Measurements from ENCODE around the gene TNFAIP3.

The TNFAIP3 gene

GRCh38 chr6:137910843-137911456 lies 43.9 kb downstream of the TNFAIP3 start:
- Histone ChIP-seq H3K4me3 (ENCODE audit: low read depth, low read length) (no peak overlapping the region), H3K36me3 (no peaks in the 10 kb centered on the region), H3K4me1 (no peaks in the 10 kb centered on the region), H3K9me3 (no peaks in the 10 kb centered on the region), H3K27me3 (no peaks in the 10 kb centered on the region)
- TF ChIP-seq CTCF (IDR thresholded peaks at IDR 0.05; ENCODE audit: low read depth, low read length): no peak
- DNase-seq: no peak

GRCh38 chr6:137911675-137912191 lies 44.7 kb downstream of the TNFAIP3 start:
- Histone ChIP-seq H3K4me3 (ENCODE audit: low read depth, low read length) (no peak overlapping the region), H3K9me3 (no peaks in the 10 kb centered on the region), H3K36me3 (no peaks in the 10 kb centered on the region), H3K27me3 (no peaks in the 10 kb centered on the region), H3K4me1 (no peaks in the 10 kb centered on the region)
- no peak for DNase-seq
- TF ChIP-seq CTCF (IDR thresholded peaks at IDR 0.05; ENCODE audit: low read depth, low read length): no peak

- H3K36me3 ChIP-seq: no peaks in the 10 kb centered on the region
- DNase-seq: no peak
- no peaks in the 10 kb centered on the region for H3K27me3 ChIP-seq
- no peaks in the 10 kb centered on the region for H3K9me3 ChIP-seq
- no peaks in the 10 kb centered on the region for H3K4me1 ChIP-seq
- H3K4me3 ChIP-seq (ENCODE audit: low read depth, low read length): no peak overlapping the region
- no peak for TF ChIP-seq CTCF (IDR thresholded peaks at IDR 0.05; ENCODE audit: low read depth, low read length)
Observed at GRCh38 chr6:137912813-137913212, 45.8 kb downstream of the TNFAIP3 start.

GRCh38 chr6:137913434-137913833 lies 46.4 kb downstream of the TNFAIP3 start:
- Histone ChIP-seq H3K4me3 (ENCODE audit: low read depth, low read length) (no peak overlapping the region), H3K27me3 (no peaks in the 10 kb centered on the region), H3K9me3 (no peaks in the 10 kb centered on the region), H3K36me3 (no peaks in the 10 kb centered on the region), H3K4me1 (no peaks in the 10 kb centered on the region)
- no peak for TF ChIP-seq CTCF (IDR thresholded peaks at IDR 0.05; ENCODE audit: low read depth, low read length)
- no peak for DNase-seq

- no peak for TF ChIP-seq CTCF (IDR thresholded peaks at IDR 0.05; ENCODE audit: low read depth, low read length)
- Histone ChIP-seq H3K4me1 (no peaks in the 10 kb centered on the region), H3K4me3 (ENCODE audit: low read depth, low read length) (no peak overlapping the region), H3K36me3 (no peaks in the 10 kb centered on the region), H3K27me3 (no peaks in the 10 kb centered on the region), H3K9me3 (no peaks in the 10 kb centered on the region)
- no peak for DNase-seq
Observed at GRCh38 chr6:137913996-137914529, 47.0 kb downstream of the TNFAIP3 start.

- Histone ChIP-seq H3K4me1 (no peaks in the 10 kb centered on the region), H3K4me3 (ENCODE audit: low read depth, low read length) (no peak overlapping the region), H3K27me3 (no peaks in the 10 kb centered on the region), H3K9me3 (no peaks in the 10 kb centered on the region), H3K36me3 (no peaks in the 10 kb centered on the region)
- no peak for DNase-seq
- TF ChIP-seq CTCF (IDR thresholded peaks at IDR 0.05; ENCODE audit: low read depth, low read length): no peak
Observed at GRCh38 chr6:137914530-137915193, 47.6 kb downstream of the TNFAIP3 start.
